ENCODE measurements around the gene CC2D1A. TPM values are rescaled to one million over a fixed set of nuclear protein-coding genes. Genes with fewer than 3 reads are reported as not detected.

CC2D1A gene
- total RNA-seq, 1 donor from 2014 or later, result 36.9 TPM

- Mint-ChIP-seq H3K4me1 (ENCODE audit: low read depth) (peaks cover 24% of the 10 kb centered on the region), H3K36me3 (ENCODE audit: low read depth) (peaks cover 6% of the 10 kb centered on the region), H3K4me3 (ENCODE audit: low read depth) (no peak overlapping the region), H3K27me3 (ENCODE audit: low read depth) (peaks cover 20% of the 10 kb centered on the region), H3K27ac (no peak overlapping the region), H3K9me3 (no peaks in the 10 kb centered on the region)
- intact Hi-C loops (cut with micrococcal nuclease), result no loop called here
- no peak for DNase-seq (ENCODE audit: low spot score)
Observed at GRCh38 chr19:13868663-13869062, 37.3 kb upstream of the CC2D1A start.

GRCh38 chr19:13869281-13869680, 36.7 kb upstream of the CC2D1A start:
- DNase-seq (ENCODE audit: low spot score), result no peak
- peaks cover 6% of the 10 kb centered on the region for H3K36me3 Mint-ChIP-seq (ENCODE audit: low read depth)
- no peak overlapping the region for H3K27ac Mint-ChIP-seq
- H3K9me3 Mint-ChIP-seq, result no peaks in the 10 kb centered on the region
- intact Hi-C loops (cut with micrococcal nuclease), result no loop called here
- H3K4me3 Mint-ChIP-seq (ENCODE audit: low read depth), result no peak overlapping the region
- H3K4me1 Mint-ChIP-seq (ENCODE audit: low read depth), result peaks cover 20% of the 10 kb centered on the region
- peaks cover 17% of the 10 kb centered on the region for H3K27me3 Mint-ChIP-seq (ENCODE audit: low read depth)

GRCh38 chr19:13870873-13871272, 35.1 kb upstream of the CC2D1A start:
- Mint-ChIP-seq H3K27ac (no peak overlapping the region), H3K4me3 (ENCODE audit: low read depth) (no peak overlapping the region), H3K27me3 (ENCODE audit: low read depth) (peaks cover 18% of the 10 kb centered on the region), H3K36me3 (ENCODE audit: low read depth) (peaks cover 6% of the 10 kb centered on the region), H3K4me1 (ENCODE audit: low read depth) (peaks cover 17% of the 10 kb centered on the region), H3K9me3 (no peaks in the 10 kb centered on the region)
- intact Hi-C loops (cut with micrococcal nuclease), result no loop called here
- DNase-seq (ENCODE audit: low spot score), result no peak

- DNase-seq (ENCODE audit: low spot score), result no peak
- H3K4me3 Mint-ChIP-seq (ENCODE audit: low read depth), result peak overlapping the region; percentile 76
- H3K27ac Mint-ChIP-seq, result no peak overlapping the region
- no peaks in the 10 kb centered on the region for H3K9me3 Mint-ChIP-seq
- peaks cover 11% of the 10 kb centered on the region for H3K4me1 Mint-ChIP-seq (ENCODE audit: low read depth)
- peaks cover 12% of the 10 kb centered on the region for H3K27me3 Mint-ChIP-seq (ENCODE audit: low read depth)
- intact Hi-C loops (cut with micrococcal nuclease), result no loop called here
- H3K36me3 Mint-ChIP-seq (ENCODE audit: low read depth), result no peaks in the 10 kb centered on the region
Observed at GRCh38 chr19:13872339-13872694, 33.7 kb upstream of the CC2D1A start.

- Mint-ChIP-seq H3K27me3 (ENCODE audit: low read depth) (peaks cover 7% of the 10 kb centered on the region), H3K4me1 (ENCODE audit: low read depth) (peaks cover 11% of the 10 kb centered on the region), H3K9me3 (no peaks in the 10 kb centered on the region), H3K4me3 (ENCODE audit: low read depth) (peak overlapping the region; percentile 76), H3K36me3 (ENCODE audit: low read depth) (no peaks in the 10 kb centered on the region), H3K27ac (no peak overlapping the region)
- intact Hi-C loops (cut with micrococcal nuclease), result no loop called here
- DNase-seq (ENCODE audit: low spot score), result no peak
Observed at GRCh38 chr19:13872695-13873389, 33.2 kb upstream of the CC2D1A start.

GRCh38 chr19:13873834-13874515, 32.0 kb upstream of the CC2D1A start:
- H3K9me3 Mint-ChIP-seq, result no peaks in the 10 kb centered on the region
- intact Hi-C loops (cut with micrococcal nuclease), result no loop called here
- DNase-seq (ENCODE audit: low spot score), result no peak
- peaks cover 7% of the 10 kb centered on the region for H3K27me3 Mint-ChIP-seq (ENCODE audit: low read depth)
- no peak overlapping the region for H3K4me3 Mint-ChIP-seq (ENCODE audit: low read depth)
- H3K36me3 Mint-ChIP-seq (ENCODE audit: low read depth), result no peaks in the 10 kb centered on the region
- peaks cover 6% of the 10 kb centered on the region for H3K4me1 Mint-ChIP-seq (ENCODE audit: low read depth)
- no peak overlapping the region for H3K27ac Mint-ChIP-seq

GRCh38 chr19:13875824-13876223, 30.2 kb upstream of the CC2D1A start:
- Mint-ChIP-seq H3K27ac (no peak overlapping the region), H3K27me3 (ENCODE audit: low read depth) (peaks cover 7% of the 10 kb centered on the region), H3K36me3 (ENCODE audit: low read depth) (no peaks in the 10 kb centered on the region), H3K9me3 (no peaks in the 10 kb centered on the region), H3K4me1 (ENCODE audit: low read depth) (peaks cover 12% of the 10 kb centered on the region), H3K4me3 (ENCODE audit: low read depth) (no peak overlapping the region)
- intact Hi-C loops (cut with micrococcal nuclease), result no loop called here
- DNase-seq (ENCODE audit: low spot score), result no peak

- Mint-ChIP-seq H3K4me3 (ENCODE audit: low read depth) (no peak within 1 kb of the TSS), H3K27ac (no peak within 1 kb of the TSS), H3K4me1 (ENCODE audit: low read depth) (peaks cover 20% of the 10 kb centered on the region), H3K27me3 (ENCODE audit: low read depth) (peaks cover 7% of the 10 kb centered on the region), H3K36me3 (ENCODE audit: low read depth) (no peaks in the 10 kb centered on the region), H3K9me3 (no peaks in the 10 kb centered on the region)
- intact Hi-C loops (cut with micrococcal nuclease), result no loop called here
- DNase-seq (ENCODE audit: low spot score), result no peak
Observed at GRCh38 chr19:13876834-13877233, 29.2 kb upstream of the CC2D1A start, which contains the start of gene NANOS3. NANOS3 (plus strand) TSS chr19:13877134; CDS start chr19:13877249, 115 bp downstream.

- H3K27ac Mint-ChIP-seq, result no peak overlapping the region
- DNase-seq (ENCODE audit: low spot score), result no peak
- peaks cover 7% of the 10 kb centered on the region for H3K27me3 Mint-ChIP-seq (ENCODE audit: low read depth)
- H3K4me3 Mint-ChIP-seq (ENCODE audit: low read depth), result no peak overlapping the region
- H3K36me3 Mint-ChIP-seq (ENCODE audit: low read depth), result no peaks in the 10 kb centered on the region
- peaks cover 24% of the 10 kb centered on the region for H3K4me1 Mint-ChIP-seq (ENCODE audit: low read depth)
- H3K9me3 Mint-ChIP-seq, result no peaks in the 10 kb centered on the region
- intact Hi-C loops (cut with micrococcal nuclease), result no loop called here
Observed at GRCh38 chr19:13877303-13877702, 28.7 kb upstream of the CC2D1A start.

GRCh38 chr19:13880059-13881043, 25.6 kb upstream of the CC2D1A start:
- Mint-ChIP-seq H3K27me3 (ENCODE audit: low read depth) (peaks cover 4% of the 10 kb centered on the region), H3K9me3 (no peaks in the 10 kb centered on the region), H3K4me3 (ENCODE audit: low read depth) (peak overlapping the region; percentile 51), H3K27ac (peak overlapping the region; percentile 87), H3K36me3 (ENCODE audit: low read depth) (no peaks in the 10 kb centered on the region), H3K4me1 (ENCODE audit: low read depth) (peaks cover 24% of the 10 kb centered on the region)
- peak; percentile 96 for DNase-seq (ENCODE audit: low spot score)
- intact Hi-C loops (cut with micrococcal nuclease), result loop anchor here (1.0 to 2.0 kb wide), 6 partner anchors 72 to 257 kb away; partner anchors contain the start of genes DCAF15 and RFX1

- peak overlapping the region; percentile 51 for H3K4me3 Mint-ChIP-seq (ENCODE audit: low read depth)
- H3K4me1 Mint-ChIP-seq (ENCODE audit: low read depth), result peaks cover 24% of the 10 kb centered on the region
- no peaks in the 10 kb centered on the region for H3K27me3 Mint-ChIP-seq (ENCODE audit: low read depth)
- intact Hi-C loops (cut with micrococcal nuclease), result loop anchor here (2.0 kb wide), 1 partner anchor 72 kb away; the partner anchor contains the start of gene DCAF15
- H3K27ac Mint-ChIP-seq, result peak overlapping the region; percentile 87
- DNase-seq (ENCODE audit: low spot score), result no peak
- H3K36me3 Mint-ChIP-seq (ENCODE audit: low read depth), result no peaks in the 10 kb centered on the region
- H3K9me3 Mint-ChIP-seq, result no peaks in the 10 kb centered on the region
Observed at GRCh38 chr19:13881251-13881691, 24.7 kb upstream of the CC2D1A start.

- Mint-ChIP-seq H3K36me3 (ENCODE audit: low read depth) (no peaks in the 10 kb centered on the region), H3K9me3 (no peaks in the 10 kb centered on the region), H3K27ac (peak overlapping the region; percentile 87), H3K4me1 (ENCODE audit: low read depth) (peaks cover 24% of the 10 kb centered on the region), H3K27me3 (ENCODE audit: low read depth) (no peaks in the 10 kb centered on the region), H3K4me3 (ENCODE audit: low read depth) (peak overlapping the region; percentile 47)
- intact Hi-C loops (cut with micrococcal nuclease), result loop anchor here (2.0 kb wide), 1 partner anchor 71 kb away; the partner anchor contains the start of gene DCAF15
- peak; percentile 32 for DNase-seq (ENCODE audit: low spot score)
Observed at GRCh38 chr19:13881692-13882418, 24.1 kb upstream of the CC2D1A start.

Data from activated T-helper 2 cell treated with anti-CD3 and anti-CD28 coated beads, Interferon-gamma antibody, Interleukin-2, Interleukin-4, amounts not matched to agents 10 μg/mL and 5 μg/mL and 100 μg/mL, durations not matched to agents 14 hours and 24 hours and 36 hours (primary cell).